B cell (primary cell): ENCODE results near the gene OVCH2. TPM values are rescaled to one million over a fixed set of nuclear protein-coding genes. Genes with fewer than 3 reads are reported as not detected.

Experiments
- ATAC-seq: fragments of 200-7000 bp; cut with Tn5 transposase; one replicate; pipeline ENCODE4 v1.10.0; 2021; ENCODE audit warnings: low read depth, mild to moderate bottlenecking, moderate number of reproducible peaks, moderate library complexity
- CTCF ChIA-PET: fragments of 350-600 bp; sonication (Branson Sonifier 250); formaldehyde crosslinking; loops from one replicate; lab custom pipeline; 2021; ENCODE audit warnings: antibody characterized with exemption, inconsistent platforms; lab: Charles Lee
- POLR2A ChIA-PET: fragments of 350-600 bp; sonication (Branson Sonifier 250); formaldehyde crosslinking; loops from one replicate; lab custom pipeline; 2021; ENCODE audit warnings: antibody characterized with exemption; lab: Charles Lee
- DNase-seq: peaks from one replicate; pipeline ENCODE4 v3.0.0; 2013
- H2AFZ ChIP-seq: 2 replicates; pipeline ENCODE4 v1.6.1; 2012; ENCODE audit warnings: mild to moderate bottlenecking, low read depth, low read length; ENCODE audit not compliant: insufficient read depth, poor library complexity, severe bottlenecking
- H3K27ac ChIP-seq, 2 donors: 1 replicate in 1 of 2; 2 replicates in 1 of 2; pipeline ENCODE4 v1.5.1; 2012 to 2013; ENCODE audit warnings: low read length in 2 of 2, mild to moderate bottlenecking in 2 of 2, moderate library complexity in 1 of 2
- H3K27me3 ChIP-seq, 4 experiments: fragments of 200-600 bp in 1 of 4; sonication (generic) in 1 of 4; replicated peaks in 1 of 4; 1 replicate in 2 of 4; 2 replicates in 2 of 4; pipeline versions ENCODE4 v1.6.1 to v1.7.0; 2013 to 2016; ENCODE audit warnings: low read length in 3 of 4, mild to moderate bottlenecking in 2 of 4, mixed read lengths in 1 of 4, moderate library complexity in 1 of 4; ENCODE audit not compliant: insufficient read depth in 4 of 4, control insufficient read depth in 3 of 4; ENCODE audit errors: control extremely low read depth in 1 of 4
- H3K36me3 ChIP-seq, 2 experiments: replicated peaks in 1 of 2; 1 replicate in 1 of 2; 2 replicates in 1 of 2; pipeline versions ENCODE4 v1.6.1 to v1.7.1; 2013; ENCODE audit warnings: low read length in 1 of 2; ENCODE audit not compliant: insufficient read depth in 2 of 2, control insufficient read depth in 1 of 2; ENCODE audit errors: control extremely low read depth in 1 of 2, extremely low read depth in 1 of 2
- H3K4me1 ChIP-seq, 2 donors: fragments of 200-600 bp in 1 of 2; sonication (generic) in 1 of 2; 1 replicate in 1 of 2; 2 replicates in 1 of 2; pipeline versions ENCODE4 v1.5.1 to v1.6.1; 2013 to 2017; ENCODE audit warnings: low read length in 2 of 2; ENCODE audit not compliant: control insufficient read depth in 2 of 2, insufficient read depth in 2 of 2
- H3K4me2 ChIP-seq: replicated peaks from 2 replicates; pipeline ENCODE3; 2012; ENCODE audit warnings: mild to moderate bottlenecking, low read depth, low read length; ENCODE audit not compliant: poor library complexity, severe bottlenecking
- H3K4me3 ChIP-seq, 5 experiments: fragments of 200-600 bp in 1 of 5; sonication (generic) in 1 of 5; 1 replicate in 3 of 5; 2 replicates in 2 of 5; pipeline versions ENCODE4 v1.5.1 to v1.7.0; 2011 to 2016; ENCODE audit warnings: low read length in 4 of 5, mild to moderate bottlenecking in 4 of 5, low read depth in 2 of 5, control low read depth in 1 of 5, moderate library complexity in 1 of 5; ENCODE audit not compliant: insufficient read depth in 1 of 5; ENCODE audit errors: control extremely low read depth in 1 of 5, extremely low read depth in 1 of 5
- H3K79me2 ChIP-seq: fragments of 200-600 bp; sonication (generic); one replicate; pipeline ENCODE4 v1.6.0; 2016; ENCODE audit warnings: low read length; ENCODE audit not compliant: control insufficient read depth, insufficient read depth
- H3K9ac ChIP-seq: fragments of 200-600 bp; sonication (generic); 2 replicates; pipeline ENCODE4 v1.6.1; 2017; ENCODE audit warnings: mild to moderate bottlenecking, low read length, moderate library complexity
- H3K9me3 ChIP-seq, 3 donors: one replicate each; pipeline versions ENCODE4 v1.6.1 to v1.7.1; 2013; ENCODE audit warnings: low read length in 2 of 3; ENCODE audit not compliant: control insufficient read depth in 2 of 3, insufficient read depth in 1 of 3; ENCODE audit errors: control extremely low read depth in 1 of 3
- H4K20me1 ChIP-seq: 2 replicates; pipeline ENCODE4 v1.6.0; 2012; ENCODE audit warnings: mild to moderate bottlenecking, low read length; ENCODE audit not compliant: insufficient read depth, control insufficient read depth, poor library complexity, severe bottlenecking
- H3K27ac Mint-ChIP-seq: one replicate; pipeline ENCODE4 v1.8.0; 2021; ENCODE audit warnings: mixed read lengths
- H3K27me3 Mint-ChIP-seq: one replicate; pipeline ENCODE4 v1.8.0; 2021; ENCODE audit warnings: mixed read lengths
- H3K4me1 Mint-ChIP-seq: one replicate; pipeline ENCODE4 v1.8.0; 2021; ENCODE audit warnings: mixed read lengths
- H3K4me3 Mint-ChIP-seq: one replicate; pipeline ENCODE4 v1.8.0; 2021; ENCODE audit warnings: mixed read lengths
- H3K9me3 Mint-ChIP-seq: one replicate; pipeline ENCODE4 v1.8.0; 2022; ENCODE audit warnings: mixed read lengths; ENCODE audit not compliant: insufficient read depth
- EZH2 ChIP-seq: IDR thresholded peaks from 2 replicates; pipeline ENCODE4 v1.6.1; 2012; ENCODE audit warnings: borderline replicate concordance, low read depth, mild to moderate bottlenecking, moderate library complexity, low read length; ENCODE audit not compliant: insufficient read depth, poor library complexity, severe bottlenecking
- WGBS: methylation state at CpG from one replicate; pipeline ENCODE4 v1.1.5; 2013; ENCODE audit warnings: missing lambda C conversion rate; ENCODE audit not compliant: insufficient coverage; 5-methylcytosine and 5-hydroxymethylcytosine counted together
- intact Hi-C: fragments of 100-400 bp; cut with micrococcal nuclease; formaldehyde crosslinking; loops from one replicate; pipeline ENCODE4 v1.10.0; 2022
- polyA plus RNA-seq: library from polyadenylated mRNA; depleted of rRNA; stranded (reverse); fragments of >200 nt; gene quantifications from 2 replicates; pipeline ENCODE4 v1.2.3, GENCODE V29; 2012
- total RNA-seq, 2 donors: library from RNA; stranded (reverse); fragments of 120-200 nt in 1 of 2; gene quantifications; 1 replicate in 1 of 2; 2 replicates in 1 of 2; pipeline versions ENCODE4 v1.2.3 to v1.2.4, GENCODE V29; 2013 to 2022
- TF ChIP-seq, protein P1 (sequence below): fragments of 200-600 bp; IDR thresholded peaks from one replicate; pipeline ENCODE4 v1.8.0; 2022; ENCODE audit warnings: antibody characterized with exemption, mild to moderate bottlenecking

The OVCH2 gene
- total and polyA plus RNA-seq, 2 donors (not counting 1 experiment from before 2014, with no cell fraction given) = not detected

DNA sequence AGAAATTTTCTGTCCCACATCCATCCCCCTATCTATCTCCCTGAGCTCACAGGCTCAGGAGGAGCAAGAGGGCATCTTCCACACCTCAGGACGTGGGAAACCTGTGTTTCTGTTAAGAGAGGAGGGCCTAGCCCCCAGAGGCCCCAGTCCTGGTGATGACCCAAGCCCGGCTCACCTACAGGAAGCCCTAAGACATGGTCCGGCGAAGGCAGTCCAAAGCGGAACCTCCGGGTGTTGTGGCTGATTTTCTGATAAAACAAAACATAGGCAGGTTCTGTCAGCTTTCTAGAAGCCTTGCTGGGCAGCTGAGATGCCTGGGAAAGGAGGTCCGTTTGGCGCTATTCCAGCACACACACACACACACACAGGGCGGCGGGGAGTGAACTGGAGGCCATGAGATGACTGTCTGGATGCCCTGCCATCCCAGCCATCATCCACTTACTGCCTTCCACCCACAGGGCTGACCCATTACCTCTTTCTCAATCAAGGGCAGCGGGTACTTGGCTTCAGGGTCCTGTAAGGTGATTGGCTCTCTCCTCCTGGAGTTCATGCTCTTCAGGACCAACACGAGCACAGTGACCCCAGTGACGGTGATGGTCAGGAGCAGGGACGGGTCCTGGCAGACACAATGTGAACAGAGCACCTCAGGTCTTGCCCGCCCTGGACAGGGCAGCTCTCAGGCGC lies 33.9 kb downstream of the OVCH2 start:
- POLR2A ChIA-PET = no interaction called here
- DNase-seq (no peak), ATAC-seq (no peak)
- Histone ChIP-seq H3K36me3 (no peaks in the 10 kb centered on the region), H3K4me3 (no peak overlapping the region), H3K27ac (no peak overlapping the region), H3K27me3 (peaks cover 0 to 36% (median 14%) of the 10 kb centered on the region in 4 experiments), H4K20me1 (no peaks in the 10 kb centered on the region), H3K79me2 (no peaks in the 10 kb centered on the region), H3K4me1 (peaks cover 18 to 22% of the 10 kb centered on the region in 2 donors), H3K9me3 (peaks cover 0 to 5% (median 3%) of the 10 kb centered on the region in 3 donors), H3K4me2 (peak overlapping the region; percentile 88), H3K9ac (no peak overlapping the region), H2AFZ (peak overlapping the region; percentile 73)
- intact Hi-C loops = no loop called here
- Mint-ChIP-seq H3K4me3 (peak overlapping the region; percentile 83), H3K27ac (peak overlapping the region; percentile 74), H3K9me3 (no peaks in the 10 kb centered on the region), H3K27me3 (peaks cover 27% of the 10 kb centered on the region), H3K4me1 (peaks cover 27% of the 10 kb centered on the region)
- whole genome bisulfite sequencing = 79% methylated on average over 6 of the region's 16 CpGs
- CTCF ChIA-PET = interaction anchor here (0.8 kb wide), 1 partner anchor 15 kb away, joined by 4 read pairs; no protein-coding TSS in a partner anchor
- no peak for TF ChIP-seq EZH2
- TF ChIP-seq, protein P1, sequence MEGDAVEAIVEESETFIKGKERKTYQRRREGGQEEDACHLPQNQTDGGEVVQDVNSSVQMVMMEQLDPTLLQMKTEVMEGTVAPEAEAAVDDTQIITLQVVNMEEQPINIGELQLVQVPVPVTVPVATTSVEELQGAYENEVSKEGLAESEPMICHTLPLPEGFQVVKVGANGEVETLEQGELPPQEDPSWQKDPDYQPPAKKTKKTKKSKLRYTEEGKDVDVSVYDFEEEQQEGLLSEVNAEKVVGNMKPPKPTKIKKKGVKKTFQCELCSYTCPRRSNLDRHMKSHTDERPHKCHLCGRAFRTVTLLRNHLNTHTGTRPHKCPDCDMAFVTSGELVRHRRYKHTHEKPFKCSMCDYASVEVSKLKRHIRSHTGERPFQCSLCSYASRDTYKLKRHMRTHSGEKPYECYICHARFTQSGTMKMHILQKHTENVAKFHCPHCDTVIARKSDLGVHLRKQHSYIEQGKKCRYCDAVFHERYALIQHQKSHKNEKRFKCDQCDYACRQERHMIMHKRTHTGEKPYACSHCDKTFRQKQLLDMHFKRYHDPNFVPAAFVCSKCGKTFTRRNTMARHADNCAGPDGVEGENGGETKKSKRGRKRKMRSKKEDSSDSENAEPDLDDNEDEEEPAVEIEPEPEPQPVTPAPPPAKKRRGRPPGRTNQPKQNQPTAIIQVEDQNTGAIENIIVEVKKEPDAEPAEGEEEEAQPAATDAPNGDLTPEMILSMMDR = no peak
